ENCODE results near the gene CRTAP.

CRTAP gene

GRCh38 chr3:33111581-33111980 lies 2.2 kb upstream of the CRTAP start:
- no peak for TF ChIP-seq CTCF (IDR thresholded peaks at IDR 0.05; ENCODE audit: insufficient read depth, low read length, poor library complexity, severe bottlenecking)
- no peak overlapping the region for H3K4me3 ChIP-seq (replicated peaks; ENCODE audit: low read depth, low read length)

GRCh38 chr3:33114622-33115023 lies 809 bp downstream of the CRTAP start:
- no peak for DNase-seq (ENCODE audit: extremely low read depth, insufficient read length)
- no peaks in the 10 kb centered on the region for H3K36me3 ChIP-seq (ENCODE audit: control insufficient read depth, insufficient read depth, low read length)
- no peak for TF ChIP-seq CTCF (IDR thresholded peaks at IDR 0.05; ENCODE audit: insufficient read depth, low read length, poor library complexity, severe bottlenecking)
- H3K4me3 ChIP-seq (replicated peaks; ENCODE audit: low read depth, low read length), result peak overlapping the region; percentile 81
- H3K27me3 ChIP-seq (replicated peaks; ENCODE audit: control insufficient read depth, insufficient read depth, low read length), result no peaks in the 10 kb centered on the region

More at GRCh38 chr3:33111581-33111980, 2.2 kb upstream of the CRTAP start:
- DNase-seq (ENCODE audit: extremely low read depth, insufficient read length), result peak; percentile 39
- no peaks in the 10 kb centered on the region for H3K27me3 ChIP-seq (replicated peaks; ENCODE audit: control insufficient read depth, insufficient read depth, low read length)
- no peaks in the 10 kb centered on the region for H3K36me3 ChIP-seq (ENCODE audit: control insufficient read depth, insufficient read depth, low read length)

GRCh38 chr3:33115024-33115768 lies 1.4 kb downstream of the CRTAP start:
- no peak for TF ChIP-seq CTCF (IDR thresholded peaks at IDR 0.05; ENCODE audit: insufficient read depth, low read length, poor library complexity, severe bottlenecking)
- H3K27me3 ChIP-seq (replicated peaks; ENCODE audit: control insufficient read depth, insufficient read depth, low read length), result no peaks in the 10 kb centered on the region
- peak overlapping the region; percentile 81 for H3K4me3 ChIP-seq (replicated peaks; ENCODE audit: low read depth, low read length)
- no peaks in the 10 kb centered on the region for H3K36me3 ChIP-seq (ENCODE audit: control insufficient read depth, insufficient read depth, low read length)
- DNase-seq (ENCODE audit: extremely low read depth, insufficient read length), result no peak

- Histone ChIP-seq H3K27me3 (replicated peaks; ENCODE audit: control insufficient read depth, insufficient read depth, low read length) (no peaks in the 10 kb centered on the region), H3K4me3 (replicated peaks; ENCODE audit: low read depth, low read length) (no peak overlapping the region), H3K36me3 (ENCODE audit: control insufficient read depth, insufficient read depth, low read length) (no peaks in the 10 kb centered on the region)
- TF ChIP-seq CTCF (IDR thresholded peaks at IDR 0.05; ENCODE audit: insufficient read depth, low read length, poor library complexity, severe bottlenecking), result no peak
- DNase-seq (ENCODE audit: extremely low read depth, insufficient read length), result no peak
These were observed 3.6 kb downstream of the CRTAP start for GRCh38 chr3:33117461-33117860.

- Histone ChIP-seq H3K27me3 (replicated peaks; ENCODE audit: control insufficient read depth, insufficient read depth, low read length) (no peaks in the 10 kb centered on the region), H3K36me3 (ENCODE audit: control insufficient read depth, insufficient read depth, low read length) (no peaks in the 10 kb centered on the region; the same call in 1 of the 2 replicates), H3K4me3 (replicated peaks; ENCODE audit: low read depth, low read length) (no peak overlapping the region)
- no peak for TF ChIP-seq CTCF (IDR thresholded peaks at IDR 0.05; ENCODE audit: insufficient read depth, low read length, poor library complexity, severe bottlenecking)
- no peak for DNase-seq (ENCODE audit: extremely low read depth, insufficient read length)
These were observed 6.1 kb downstream of the CRTAP start for GRCh38 chr3:33119891-33120290.

All from GM06990 (cell line).